OCI-LY3 (cell line): Measurements from ENCODE around the gene MPHOSPH10.

ENCODE experiments used
- EZH2phosphoT487 ChIP-seq: fragments of 200-600 bp; shearing (Covaris generic); IDR thresholded peaks from 2 replicates; pipeline ENCODE4 v1.6.1; 2018; ENCODE audit warnings: antibody characterized with exemption, mixed run types, low read depth
- TF ChIP-seq, protein P1 (sequence below): fragments of 200-600, 300-600 bp; sonication (generic); IDR thresholded peaks from 2 replicates; pipeline ENCODE4 v1.5.1; 2014; ENCODE audit warnings: antibody characterized with exemption, low read length, low read depth

DNA sequence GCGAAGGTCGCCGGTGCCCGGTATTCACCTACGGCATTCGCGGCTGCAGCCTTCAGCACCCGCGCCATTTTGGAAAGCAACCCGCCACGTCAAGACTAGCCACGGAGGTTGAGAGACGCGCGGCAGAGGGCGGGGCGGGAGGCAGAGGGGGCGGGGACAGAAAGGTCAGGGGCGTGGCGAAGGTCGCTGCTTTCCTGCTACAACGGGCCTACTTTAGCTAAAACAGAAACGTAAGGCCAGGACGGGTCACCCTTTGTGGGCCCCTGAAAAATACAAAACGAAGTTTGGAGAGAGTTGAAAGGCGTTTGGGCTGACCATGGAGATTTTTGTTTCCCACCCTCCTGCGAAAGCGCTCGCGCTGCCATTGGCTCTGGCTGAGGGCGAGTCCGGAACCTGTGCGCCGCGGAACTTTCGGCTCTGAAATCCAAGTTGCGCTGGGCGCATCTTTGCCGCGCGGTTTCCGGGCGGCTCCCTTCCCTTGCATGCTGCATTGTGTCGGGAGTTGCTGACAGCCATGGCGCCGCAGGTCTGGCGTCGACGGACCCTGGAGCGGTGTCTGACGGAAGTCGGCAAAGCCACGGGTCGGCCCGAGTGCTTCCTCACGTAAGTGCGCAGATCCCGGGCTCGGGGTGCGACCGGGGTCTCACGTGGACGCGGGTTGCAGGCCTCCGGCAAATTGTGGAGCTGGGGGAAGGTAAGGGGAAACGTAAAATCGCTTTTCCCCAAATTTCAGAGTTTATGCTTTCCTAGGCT is at the start of gene MPHOSPH10, which contains the start of gene MCEE:
- TF ChIP-seq, protein P1, sequence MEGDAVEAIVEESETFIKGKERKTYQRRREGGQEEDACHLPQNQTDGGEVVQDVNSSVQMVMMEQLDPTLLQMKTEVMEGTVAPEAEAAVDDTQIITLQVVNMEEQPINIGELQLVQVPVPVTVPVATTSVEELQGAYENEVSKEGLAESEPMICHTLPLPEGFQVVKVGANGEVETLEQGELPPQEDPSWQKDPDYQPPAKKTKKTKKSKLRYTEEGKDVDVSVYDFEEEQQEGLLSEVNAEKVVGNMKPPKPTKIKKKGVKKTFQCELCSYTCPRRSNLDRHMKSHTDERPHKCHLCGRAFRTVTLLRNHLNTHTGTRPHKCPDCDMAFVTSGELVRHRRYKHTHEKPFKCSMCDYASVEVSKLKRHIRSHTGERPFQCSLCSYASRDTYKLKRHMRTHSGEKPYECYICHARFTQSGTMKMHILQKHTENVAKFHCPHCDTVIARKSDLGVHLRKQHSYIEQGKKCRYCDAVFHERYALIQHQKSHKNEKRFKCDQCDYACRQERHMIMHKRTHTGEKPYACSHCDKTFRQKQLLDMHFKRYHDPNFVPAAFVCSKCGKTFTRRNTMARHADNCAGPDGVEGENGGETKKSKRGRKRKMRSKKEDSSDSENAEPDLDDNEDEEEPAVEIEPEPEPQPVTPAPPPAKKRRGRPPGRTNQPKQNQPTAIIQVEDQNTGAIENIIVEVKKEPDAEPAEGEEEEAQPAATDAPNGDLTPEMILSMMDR: no peak
- no peak for TF ChIP-seq EZH2phosphoT487
